Stimulated activated CD4-positive, alpha-beta T cell treated with anti-CD3 and anti-CD28 coated beads, Interleukin-1b, Interleukin-23, amount 100 ng/mL, for 4 hours (primary cell): ENCODE measurements around the gene KRT31.
"Not testable (repeated sequence)": the region's sequence is repeated elsewhere in the genome, so short reads cannot be mapped to it uniquely, and the experiment has no call there.

Experiments used
- DNase-seq, 2 donors: peaks; one replicate each; pipeline ENCODE4 v3.0.0-alpha.2; 2020; ENCODE audit warnings: low read depth in 2 of 2

The KRT31 gene

GRCh38 chr17:41396996-41397660, at the start of gene KRT31:
Gene KRT31, minus strand, starts transcription at chr17:41397608. Its CDS starts 69 bp downstream, at chr17:41397539.
- DNase-seq, result no peak

- no peak for DNase-seq
Observed at GRCh38 chr17:41446806-41447205, 49.4 kb upstream of the KRT31 start.

GRCh38 chr17:41444640-41445039, 47.2 kb upstream of the KRT31 start:
- DNase-seq, result no peak

- no peak for DNase-seq
Observed at GRCh38 chr17:41444186-41444585, 46.8 kb upstream of the KRT31 start.

GRCh38 chr17:41442739-41443138, 45.3 kb upstream of the KRT31 start:
- DNase-seq, result no peak

GRCh38 chr17:41440531-41441033, 43.2 kb upstream of the KRT31 start, which contains the start of gene KRT38:
Gene KRT38, minus strand, starts transcription at chr17:41440983. Its CDS starts 62 bp downstream, at chr17:41440921.
- no peak for DNase-seq

- no peak for DNase-seq
Observed at GRCh38 chr17:41439375-41439774, 42.0 kb upstream of the KRT31 start.

GRCh38 chr17:41437769-41438168, 40.4 kb upstream of the KRT31 start:
- no peak for DNase-seq

GRCh38 chr17:41437254-41437653, 39.8 kb upstream of the KRT31 start:
- DNase-seq, result no peak

GRCh38 chr17:41434415-41434814, 37.0 kb upstream of the KRT31 start:
- no peak for DNase-seq

- DNase-seq, result no peak
Observed at GRCh38 chr17:41434005-41434404, 36.6 kb upstream of the KRT31 start.

- DNase-seq, result no peak
Observed at GRCh38 chr17:41433586-41433985, 36.2 kb upstream of the KRT31 start.

- not testable (repeated sequence) for DNase-seq
Observed at GRCh38 chr17:41430376-41430775, 33.0 kb upstream of the KRT31 start.

- no peak for DNase-seq
Observed at GRCh38 chr17:41429667-41430066, 32.3 kb upstream of the KRT31 start.

GRCh38 chr17:41428591-41429291, 31.3 kb upstream of the KRT31 start:
- no peak for DNase-seq

GRCh38 chr17:41424111-41424635, 26.8 kb upstream of the KRT31 start, which contains the start of gene KRT37:
Gene KRT37, minus strand, starts transcription at chr17:41424585. Its CDS starts 62 bp downstream, at chr17:41424523.
- no peak for DNase-seq

- DNase-seq, result not testable (repeated sequence)
Observed at GRCh38 chr17:41422586-41422985, 25.2 kb upstream of the KRT31 start.

- DNase-seq, result no peak
Observed at GRCh38 chr17:41421617-41422016, 24.2 kb upstream of the KRT31 start.

GRCh38 chr17:41421116-41421515, 23.7 kb upstream of the KRT31 start:
- DNase-seq, result no peak

- DNase-seq, result no peak
Observed at GRCh38 chr17:41420134-41420533, 22.7 kb upstream of the KRT31 start.

GRCh38 chr17:41419716-41420115, 22.3 kb upstream of the KRT31 start:
- no peak for DNase-seq

GRCh38 chr17:41418116-41418860, 20.9 kb upstream of the KRT31 start:
- no peak for DNase-seq
